Sigmoid colon (tissue), 4 donors: ENCODE results near the gene ZNF248.

Source experiments
- CTCF ChIP-seq, 4 experiments: fragments of 450-650 bp in 3 of 4; fragments of 200-600 bp in 1 of 4; IDR thresholded peaks; one replicate each; pipeline ENCODE4 v1.5.1; 2016 to 2019; ENCODE audit warnings: antibody characterized with exemption in 4 of 4, mild to moderate bottlenecking in 3 of 4, moderate library complexity in 2 of 4
- EP300 ChIP-seq, 4 donors: sonication (generic); formaldehyde crosslinking; IDR thresholded peaks; one replicate each; pipeline ENCODE4 v1.6.1; 2017; ENCODE audit warnings: antibody characterized with exemption in 4 of 4
- POLR2A ChIP-seq, 2 donors: fragments of 450-650 bp; IDR thresholded peaks; one replicate each; pipeline ENCODE4 v1.6.1; 2016; ENCODE audit warnings: antibody characterized with exemption in 2 of 2, mild to moderate bottlenecking in 2 of 2, moderate library complexity in 2 of 2

- TF ChIP-seq CTCF (IDR thresholded peaks at IDR 0.05) (no peak), EP300 (IDR thresholded peaks at IDR 0.05) (no peak), POLR2A (IDR thresholded peaks at IDR 0.05) (no peak)
These were observed 109.2 kb downstream of the ZNF248 start for GRCh38 chr10:37748170-37748569.
